GM12875 (cell line): ENCODE measurements around the gene LCAT.
A peak's percentile ranks its signal among the peaks of the same experiment; 100 is the strongest.

Source experiments
- H3K4me3 ChIP-seq: one replicate; pipeline ENCODE4 v1.5.1; 2011; ENCODE audit warnings: low read depth, low read length, control low read depth
- CTCF ChIP-seq: IDR thresholded peaks from 2 replicates; pipeline ENCODE4 v1.5.1; 2011; ENCODE audit warnings: low read depth, mild to moderate bottlenecking, control low read depth, inconsistent platforms, low read length, moderate library complexity, borderline replicate concordance; ENCODE audit not compliant: insufficient read depth

Gene LCAT, protein sequence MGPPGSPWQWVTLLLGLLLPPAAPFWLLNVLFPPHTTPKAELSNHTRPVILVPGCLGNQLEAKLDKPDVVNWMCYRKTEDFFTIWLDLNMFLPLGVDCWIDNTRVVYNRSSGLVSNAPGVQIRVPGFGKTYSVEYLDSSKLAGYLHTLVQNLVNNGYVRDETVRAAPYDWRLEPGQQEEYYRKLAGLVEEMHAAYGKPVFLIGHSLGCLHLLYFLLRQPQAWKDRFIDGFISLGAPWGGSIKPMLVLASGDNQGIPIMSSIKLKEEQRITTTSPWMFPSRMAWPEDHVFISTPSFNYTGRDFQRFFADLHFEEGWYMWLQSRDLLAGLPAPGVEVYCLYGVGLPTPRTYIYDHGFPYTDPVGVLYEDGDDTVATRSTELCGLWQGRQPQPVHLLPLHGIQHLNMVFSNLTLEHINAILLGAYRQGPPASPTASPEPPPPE

DNA sequence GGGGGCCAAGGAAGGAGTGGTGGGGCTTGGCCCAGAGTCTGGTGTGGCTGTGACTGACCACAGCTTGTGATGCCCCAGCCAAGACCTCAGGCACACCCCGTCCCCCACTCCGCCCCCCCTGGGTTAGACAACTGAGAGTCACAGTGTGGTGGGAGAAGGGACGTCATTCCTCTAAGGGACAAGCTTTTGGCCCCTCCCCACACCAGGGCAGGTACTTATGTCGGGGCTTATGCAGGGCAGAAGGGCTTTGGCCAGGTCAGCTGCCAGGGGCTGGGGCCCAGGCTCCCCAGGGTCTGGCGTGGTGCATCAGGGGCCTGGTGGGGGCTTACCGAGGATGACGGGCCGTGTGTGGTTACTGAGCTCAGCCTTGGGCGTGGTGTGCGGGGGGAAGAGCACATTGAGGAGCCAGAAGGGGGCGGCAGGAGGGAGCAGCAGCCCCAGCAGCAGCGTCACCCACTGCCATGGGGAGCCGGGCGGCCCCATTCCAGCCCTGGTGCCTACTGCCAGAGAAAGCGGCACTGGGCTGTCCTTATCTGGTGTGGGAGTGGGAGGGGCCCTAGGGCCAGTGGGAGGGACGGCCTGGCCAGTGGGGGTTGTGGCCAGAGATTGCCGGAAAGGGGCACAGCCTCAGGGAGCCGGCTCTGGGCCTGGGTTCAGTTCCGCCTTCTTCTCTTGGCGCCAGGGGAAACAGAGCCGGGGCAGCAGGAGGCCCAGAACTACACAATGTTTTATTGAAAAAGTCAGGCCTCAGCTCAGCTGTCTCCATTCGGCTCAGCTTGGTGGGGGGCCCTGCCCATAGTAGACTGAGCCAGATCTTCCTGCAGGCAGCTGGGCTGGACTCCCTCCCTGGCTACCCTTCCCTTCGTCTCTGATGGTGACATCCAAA, at the start of gene LCAT:
LCAT (minus strand) TSS at position 502 of the 886 bp plus-strand sequence; CDS start at position 483, 19 bp downstream.
- H3K4me3 ChIP-seq, result no peak within 1 kb of the TSS
- no peak for TF ChIP-seq CTCF

- H3K4me3 ChIP-seq, result peak overlapping the region; percentile 28
- TF ChIP-seq CTCF, result peak; percentile 99
These were observed 49.5 kb upstream of the LCAT start for GRCh38 chr16:67993207-67994039.

DNA sequence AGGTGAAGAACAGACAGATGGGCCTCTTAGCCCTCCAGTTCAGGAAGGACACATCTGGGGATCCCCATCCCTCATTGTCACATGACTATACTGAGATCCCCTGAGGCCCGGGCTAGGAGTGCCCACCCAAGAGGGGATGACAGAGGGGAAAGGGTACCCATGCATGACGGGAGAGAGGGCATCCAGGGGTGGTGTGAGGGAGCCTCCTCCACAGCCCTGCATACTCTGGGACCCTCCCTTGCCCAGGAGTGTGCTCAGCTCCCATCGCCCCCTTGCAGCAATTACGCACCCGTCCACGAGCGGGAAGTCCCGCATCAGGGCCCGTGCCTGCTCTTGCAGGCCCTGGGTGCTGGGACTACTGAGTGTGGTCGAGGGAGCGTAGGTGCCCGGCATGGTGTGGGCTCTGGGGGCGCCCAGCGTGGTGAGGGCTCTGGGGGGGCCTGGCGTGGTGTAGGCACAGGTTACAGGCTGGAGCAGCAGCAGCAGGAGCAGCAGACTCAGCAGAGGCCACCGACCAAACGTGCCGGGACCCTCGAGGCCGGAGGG, 48.8 kb upstream of the LCAT start:
- peak overlapping the region; percentile 12 for H3K4me3 ChIP-seq
- TF ChIP-seq CTCF, result no peak

DNA sequence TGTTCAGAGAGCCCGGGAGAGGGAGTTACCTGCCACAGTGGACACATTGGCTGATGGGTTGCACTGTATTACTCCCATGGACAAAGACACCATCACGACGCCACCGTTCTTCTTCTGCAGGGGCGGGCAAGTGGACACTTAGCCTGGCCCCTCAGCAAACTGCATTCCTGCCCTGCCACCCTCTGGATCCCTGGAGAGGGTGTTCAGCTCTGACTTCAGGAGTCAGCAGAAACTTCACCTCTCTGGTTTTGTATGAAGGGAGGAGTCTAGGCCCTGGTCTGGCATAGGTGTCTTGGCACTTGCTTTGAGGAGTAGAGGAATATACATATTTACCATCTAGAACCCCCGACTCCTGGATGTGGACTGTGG, 46.1 kb upstream of the LCAT start:
- H3K4me3 ChIP-seq, result no peak overlapping the region
- TF ChIP-seq CTCF, result no peak

- TF ChIP-seq CTCF, result no peak
These were observed 45.5 kb upstream of the LCAT start for GRCh38 chr16:67989322-67990017.

DNA sequence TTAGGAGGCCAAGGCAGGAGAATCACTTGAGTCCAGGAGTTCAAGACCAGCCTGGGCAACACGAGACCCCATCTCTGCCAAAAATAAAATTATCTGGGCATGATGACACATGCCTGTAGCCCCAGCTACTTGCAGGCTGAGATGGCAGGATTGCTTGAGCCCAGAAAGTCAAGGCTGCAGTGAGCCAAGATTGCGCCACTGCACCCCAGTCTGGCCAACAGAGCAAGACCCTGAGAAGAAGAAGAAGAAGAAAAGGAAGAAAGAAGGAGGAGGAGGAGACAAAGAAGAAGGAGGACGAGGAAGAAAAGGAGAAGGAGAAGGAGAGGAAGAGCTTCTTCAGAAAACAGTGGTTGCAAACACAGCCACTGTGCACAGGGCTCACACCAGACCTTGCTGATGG, 44.8 kb upstream of the LCAT start:
- TF ChIP-seq CTCF, result no peak
- no peak overlapping the region for H3K4me3 ChIP-seq

More at GRCh38 chr16:67989322-67990017, 45.5 kb upstream of the LCAT start:
- H3K4me3 ChIP-seq, result no peak overlapping the region
